Adrenal gland (tissue), 5 donors: ENCODE measurements around the gene ODAD3.

Source experiments
- POLR2A ChIP-seq, 2 donors: fragments of 450-650 bp; IDR thresholded peaks; one replicate each; pipeline ENCODE4 v1.6.1; 2017; ENCODE audit warnings: antibody characterized with exemption in 2 of 2, mild to moderate bottlenecking in 2 of 2, moderate library complexity in 1 of 2
- TF ChIP-seq, protein P1 (sequence below), 6 experiments: fragments of 450-650 bp in 4 of 6; fragments of 200-600 bp in 2 of 6; sonication (generic) in 1 of 6; IDR thresholded peaks; 1 replicate in 5 of 6; 2 replicates in 1 of 6; pipeline versions ENCODE4 v1.5.1 to v1.8.0; 2016 to 2021; ENCODE audit warnings: antibody characterized with exemption in 6 of 6, mild to moderate bottlenecking in 2 of 6, moderate library complexity in 1 of 6
- donor health status: DM: no; HTN: no; CAD: no.

- TF ChIP-seq, protein P1, sequence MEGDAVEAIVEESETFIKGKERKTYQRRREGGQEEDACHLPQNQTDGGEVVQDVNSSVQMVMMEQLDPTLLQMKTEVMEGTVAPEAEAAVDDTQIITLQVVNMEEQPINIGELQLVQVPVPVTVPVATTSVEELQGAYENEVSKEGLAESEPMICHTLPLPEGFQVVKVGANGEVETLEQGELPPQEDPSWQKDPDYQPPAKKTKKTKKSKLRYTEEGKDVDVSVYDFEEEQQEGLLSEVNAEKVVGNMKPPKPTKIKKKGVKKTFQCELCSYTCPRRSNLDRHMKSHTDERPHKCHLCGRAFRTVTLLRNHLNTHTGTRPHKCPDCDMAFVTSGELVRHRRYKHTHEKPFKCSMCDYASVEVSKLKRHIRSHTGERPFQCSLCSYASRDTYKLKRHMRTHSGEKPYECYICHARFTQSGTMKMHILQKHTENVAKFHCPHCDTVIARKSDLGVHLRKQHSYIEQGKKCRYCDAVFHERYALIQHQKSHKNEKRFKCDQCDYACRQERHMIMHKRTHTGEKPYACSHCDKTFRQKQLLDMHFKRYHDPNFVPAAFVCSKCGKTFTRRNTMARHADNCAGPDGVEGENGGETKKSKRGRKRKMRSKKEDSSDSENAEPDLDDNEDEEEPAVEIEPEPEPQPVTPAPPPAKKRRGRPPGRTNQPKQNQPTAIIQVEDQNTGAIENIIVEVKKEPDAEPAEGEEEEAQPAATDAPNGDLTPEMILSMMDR (IDR thresholded peaks at IDR 0.05): peak; percentile 81 to 96 (median 90)
- TF ChIP-seq POLR2A (IDR thresholded peaks at IDR 0.05): no peak
These were observed 11.9 kb upstream of the ODAD3 start for GRCh38 chr19:11446652-11447301.
